Activated CD4-positive, alpha-beta T cell treated with anti-CD3 and anti-CD28 coated beads, Interleukin-2, amount 10 ng/mL, durations not matched to agents 24 days and 14 days (primary cell): Measurements from ENCODE around the gene SSTR3. TPM values are rescaled to one million over a fixed set of nuclear protein-coding genes. Genes with fewer than 3 reads are reported as not detected.

Source experiments
- DNase-seq: peaks from one replicate; pipeline ENCODE4 v3.0.0; 2022
- H3K27ac Mint-ChIP-seq: one replicate; pipeline ENCODE4 v1.8.0; 2022; ENCODE audit warnings: mild to moderate bottlenecking, mixed read lengths
- H3K27me3 Mint-ChIP-seq: one replicate; pipeline ENCODE4 v1.8.0; 2022; ENCODE audit warnings: mixed read lengths
- H3K36me3 Mint-ChIP-seq: one replicate; pipeline ENCODE4 v1.8.0; 2022; ENCODE audit warnings: low read depth, mild to moderate bottlenecking, mixed read lengths
- H3K4me1 Mint-ChIP-seq: one replicate; pipeline ENCODE4 v1.8.0; 2021; ENCODE audit warnings: mixed read lengths
- H3K4me3 Mint-ChIP-seq: one replicate; pipeline ENCODE4 v1.8.0; 2022; ENCODE audit warnings: mild to moderate bottlenecking, moderate library complexity, mixed read lengths
- H3K9me3 Mint-ChIP-seq: one replicate; pipeline ENCODE4 v1.8.0; 2021; ENCODE audit warnings: mixed read lengths
- intact Hi-C: fragments of 100-400 bp; cut with micrococcal nuclease; formaldehyde crosslinking; loops from one replicate; pipeline ENCODE4 v1.15.1; 2023
- total RNA-seq: library from RNA; stranded (reverse); gene quantifications from 2 replicates; pipeline ENCODE4 v1.2.3, GENCODE V29; 2022

The SSTR3 gene
- total RNA-seq, 1 donor from 2014 or later = 4.0 TPM

DNA sequence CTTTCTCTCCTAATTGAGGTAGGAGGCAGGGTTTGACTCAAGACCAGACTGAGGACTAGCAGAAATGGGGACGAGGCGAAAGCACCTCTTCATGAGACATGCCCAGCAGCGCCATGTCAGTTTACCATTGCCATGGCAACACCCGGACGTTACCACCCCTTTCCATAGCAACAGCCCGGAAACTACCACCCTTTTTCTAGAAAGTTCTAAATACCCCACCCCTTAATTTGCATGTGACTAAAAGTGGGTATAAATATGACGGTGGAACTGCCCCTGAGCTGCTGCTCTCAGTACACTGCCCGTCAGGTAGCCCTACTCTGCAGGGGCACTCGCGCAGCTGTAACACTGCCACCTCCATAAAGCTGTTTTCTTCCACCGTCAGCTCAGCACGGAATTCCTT lies 37.7 kb upstream of the SSTR3 start:
- DNase-seq = no peak
- Mint-ChIP-seq H3K36me3 (no peaks in the 10 kb centered on the region), H3K4me3 (no peak overlapping the region), H3K4me1 (peaks cover 15% of the 10 kb centered on the region), H3K27ac (no peak overlapping the region), H3K27me3 (peaks cover 6% of the 10 kb centered on the region), H3K9me3 (no peaks in the 10 kb centered on the region)
- intact Hi-C loops = no loop called here

DNA sequence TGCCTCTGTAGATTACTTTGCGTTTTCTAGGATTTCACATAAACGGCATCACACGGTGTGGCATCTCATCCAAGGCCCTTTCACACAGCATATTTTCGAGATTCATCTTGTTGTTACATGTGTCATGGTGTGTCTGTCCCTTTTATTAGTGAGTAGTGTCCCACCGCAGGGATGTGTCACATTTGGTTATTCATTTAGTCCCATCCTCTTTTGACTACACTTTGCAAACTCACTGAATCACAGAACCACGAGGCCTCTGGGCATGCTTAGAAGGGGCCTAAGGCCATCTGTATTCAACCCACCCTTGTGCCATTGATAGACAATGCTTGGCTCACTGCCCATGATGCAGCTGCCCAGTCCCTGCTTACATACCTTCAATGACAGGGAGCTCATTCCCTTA lies 36.0 kb upstream of the SSTR3 start:
- H3K27me3 Mint-ChIP-seq = peaks cover 4% of the 10 kb centered on the region
- DNase-seq = no peak
- peak overlapping the region; percentile 9 for H3K27ac Mint-ChIP-seq
- peaks cover 5% of the 10 kb centered on the region for H3K36me3 Mint-ChIP-seq
- peaks cover 19% of the 10 kb centered on the region for H3K4me1 Mint-ChIP-seq
- H3K9me3 Mint-ChIP-seq = no peaks in the 10 kb centered on the region
- no peak overlapping the region for H3K4me3 Mint-ChIP-seq
- intact Hi-C loops = no loop called here

DNA sequence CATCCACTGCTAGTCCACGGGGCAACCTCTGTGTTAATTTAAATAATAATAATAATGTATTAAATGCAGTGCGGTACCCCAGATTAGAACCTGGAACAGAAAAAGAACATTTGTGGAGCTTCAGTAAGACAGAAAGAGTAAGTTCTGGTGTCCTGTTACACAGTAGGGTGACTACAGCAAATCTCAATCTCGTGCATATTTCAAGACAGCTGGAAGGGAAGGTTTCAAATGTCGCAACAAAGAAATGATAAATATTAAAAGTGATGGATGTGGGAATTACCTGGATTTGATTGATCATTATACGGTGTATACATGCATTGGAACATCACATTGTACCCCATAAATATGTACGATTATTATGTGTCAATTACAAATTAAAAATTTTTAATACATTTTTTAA lies 33.5 kb upstream of the SSTR3 start:
- peaks cover 34% of the 10 kb centered on the region for H3K4me1 Mint-ChIP-seq
- no peaks in the 10 kb centered on the region for H3K9me3 Mint-ChIP-seq
- no peak overlapping the region for H3K27ac Mint-ChIP-seq
- intact Hi-C loops = no loop called here
- no peak overlapping the region for H3K4me3 Mint-ChIP-seq
- no peaks in the 10 kb centered on the region for H3K27me3 Mint-ChIP-seq
- DNase-seq = no peak
- H3K36me3 Mint-ChIP-seq = peaks cover 26% of the 10 kb centered on the region

DNA sequence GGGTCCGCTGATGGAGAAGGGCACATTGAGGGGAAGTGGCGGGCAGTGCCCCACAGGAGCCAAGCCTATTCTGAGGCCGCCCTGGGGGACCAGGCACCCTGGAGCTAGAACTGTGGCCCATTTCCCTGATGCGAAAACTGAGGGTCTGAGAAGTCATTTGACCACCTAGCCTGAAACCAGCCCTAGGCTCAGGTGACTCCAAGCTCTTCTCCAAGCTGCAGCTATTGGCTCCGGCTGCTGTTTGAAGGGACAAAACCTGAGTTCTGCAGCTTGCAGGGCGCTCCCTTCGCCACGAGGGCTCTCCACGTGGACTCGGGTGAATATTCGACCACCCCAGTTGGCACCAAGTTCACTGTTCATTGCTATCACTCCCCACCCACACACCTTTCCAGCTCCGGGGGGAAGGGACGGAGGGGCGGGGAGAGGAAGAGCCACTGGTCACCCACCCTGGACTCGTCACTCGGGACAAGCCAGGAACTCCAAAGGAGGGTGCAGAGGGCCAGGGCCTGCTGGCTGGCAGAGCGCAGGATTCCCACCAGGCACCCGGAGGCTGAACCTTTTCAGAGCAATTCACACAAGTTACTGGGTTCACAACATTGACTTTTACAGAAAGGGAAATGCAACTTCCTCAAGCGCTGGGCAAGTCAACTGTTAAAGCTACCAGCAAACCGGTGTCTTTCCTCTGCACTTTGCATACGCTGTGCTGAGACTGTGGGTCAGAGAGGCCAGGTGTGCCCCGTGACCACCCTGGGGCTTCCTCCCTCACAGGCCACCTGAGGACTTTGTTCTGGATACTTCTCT lies 32.8 kb upstream of the SSTR3 start:
- peaks cover 40% of the 10 kb centered on the region for H3K4me1 Mint-ChIP-seq

DNA sequence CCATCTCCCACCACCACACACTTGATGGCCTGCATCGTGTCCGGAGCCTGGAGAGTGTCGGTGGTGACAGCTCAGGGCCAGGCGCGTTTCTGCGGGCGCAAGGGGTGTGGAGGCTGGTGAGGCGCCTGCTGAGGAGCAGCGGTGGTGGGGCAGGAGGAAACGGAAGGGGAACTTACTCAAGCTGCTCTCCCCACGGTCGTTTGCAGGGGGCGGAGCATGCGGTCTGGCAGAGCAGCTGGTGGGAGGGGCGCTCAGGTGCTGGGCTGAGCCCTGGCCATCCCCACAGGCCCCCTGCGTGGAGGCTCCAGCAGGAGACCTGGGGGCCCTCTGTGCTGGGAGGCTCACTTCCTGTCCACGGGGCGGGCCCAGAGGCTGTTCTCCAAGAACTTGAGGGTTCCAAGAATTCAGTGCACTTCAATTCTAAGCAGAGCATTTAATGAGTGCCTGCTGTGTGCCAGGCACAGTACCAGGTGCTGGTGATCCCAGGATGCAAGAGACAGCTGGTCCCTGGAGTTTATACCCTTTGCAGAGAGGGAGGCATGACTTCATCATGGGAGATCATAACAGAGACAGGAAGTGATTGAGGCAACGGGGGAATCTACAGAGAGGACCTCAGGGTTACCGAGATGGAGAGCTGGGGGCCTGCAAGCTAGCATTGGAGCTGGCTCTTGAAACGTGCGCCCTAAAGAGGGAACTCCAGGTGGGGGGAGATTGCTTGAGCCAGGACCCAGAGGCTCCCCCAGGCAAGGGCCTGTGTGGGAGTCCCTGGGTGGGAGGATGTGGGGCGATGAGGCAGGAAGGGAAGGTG lies 32.0 kb upstream of the SSTR3 start, which contains the start of gene RAC2:
Gene RAC2 (minus strand): TSS at position 156 of the 808 bp plus-strand sequence. CDS start 121 bp downstream, at position 35.
- intact Hi-C loops = loop anchor here (1.0 to 5.0 kb wide), 3 partner anchors 45 to 467 kb away; partner anchors contain the start of gene IFT27
- peak within 1 kb of the TSS; percentile 98 for H3K27ac Mint-ChIP-seq
- DNase-seq = peak; percentile 95
- H3K9me3 Mint-ChIP-seq = no peaks in the 10 kb centered on the region
- H3K4me3 Mint-ChIP-seq = peak within 1 kb of the TSS; percentile 99
- no peaks in the 10 kb centered on the region for H3K27me3 Mint-ChIP-seq
- H3K36me3 Mint-ChIP-seq = peaks cover 39% of the 10 kb centered on the region
- peaks cover 48% of the 10 kb centered on the region for H3K4me1 Mint-ChIP-seq

More for the DNA sequence above, 32.8 kb upstream of the SSTR3 start:
- Mint-ChIP-seq H3K36me3 (peaks cover 32% of the 10 kb centered on the region), H3K27me3 (no peaks in the 10 kb centered on the region), H3K27ac (peak overlapping the region; percentile 98), H3K4me3 (peak overlapping the region; percentile 99), H3K9me3 (no peaks in the 10 kb centered on the region)
- intact Hi-C loops = loop anchor here (1.0 to 5.0 kb wide), 3 partner anchors 46 to 468 kb away; partner anchors contain the start of gene IFT27
- peak; percentile 74 for DNase-seq

DNA sequence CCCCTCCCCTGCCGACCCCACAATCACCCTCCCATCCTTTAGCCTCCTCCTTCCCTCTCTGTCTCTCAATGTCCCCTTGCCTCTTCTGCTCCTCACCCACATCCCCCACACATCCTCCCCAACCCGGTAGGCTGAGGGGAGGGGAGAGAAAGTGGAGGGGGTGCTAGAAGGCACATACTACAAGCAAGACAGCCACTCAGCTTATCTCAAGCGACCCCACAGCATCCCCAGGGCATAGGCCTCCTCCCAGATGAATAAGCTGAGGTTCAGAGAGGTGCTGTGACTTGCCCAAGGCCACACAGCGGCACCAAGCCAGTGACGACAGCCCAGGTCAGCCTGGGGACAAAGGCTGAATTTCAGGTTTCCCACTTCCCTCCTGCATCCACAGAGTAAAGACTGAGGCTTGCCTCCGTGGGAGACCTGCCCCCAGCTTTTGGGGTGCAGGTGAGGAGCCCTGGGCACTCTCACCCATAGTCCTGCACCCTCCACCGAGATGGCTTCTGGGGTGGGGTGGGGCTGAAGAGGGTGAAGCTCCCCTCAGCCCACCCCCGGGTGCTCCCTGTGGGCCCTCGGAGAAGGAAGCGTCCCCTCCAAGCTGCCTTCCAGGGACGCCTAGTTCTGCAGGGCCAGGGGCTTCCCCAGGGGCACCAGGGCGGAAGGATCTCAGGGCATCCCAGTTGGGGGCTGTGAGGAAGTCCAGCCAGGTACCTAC lies 31.3 kb upstream of the SSTR3 start:
- no peaks in the 10 kb centered on the region for H3K27me3 Mint-ChIP-seq
- peaks cover 54% of the 10 kb centered on the region for H3K4me1 Mint-ChIP-seq
- DNase-seq = peak; percentile 75
- intact Hi-C loops = loop anchor here (1.0 to 5.0 kb wide), 4 partner anchors 39 to 466 kb away; partner anchors contain the start of genes CYTH4 and IFT27
- no peaks in the 10 kb centered on the region for H3K9me3 Mint-ChIP-seq
- peak overlapping the region; percentile 98 for H3K27ac Mint-ChIP-seq
- H3K4me3 Mint-ChIP-seq = peak overlapping the region; percentile 99
- peaks cover 45% of the 10 kb centered on the region for H3K36me3 Mint-ChIP-seq

DNA sequence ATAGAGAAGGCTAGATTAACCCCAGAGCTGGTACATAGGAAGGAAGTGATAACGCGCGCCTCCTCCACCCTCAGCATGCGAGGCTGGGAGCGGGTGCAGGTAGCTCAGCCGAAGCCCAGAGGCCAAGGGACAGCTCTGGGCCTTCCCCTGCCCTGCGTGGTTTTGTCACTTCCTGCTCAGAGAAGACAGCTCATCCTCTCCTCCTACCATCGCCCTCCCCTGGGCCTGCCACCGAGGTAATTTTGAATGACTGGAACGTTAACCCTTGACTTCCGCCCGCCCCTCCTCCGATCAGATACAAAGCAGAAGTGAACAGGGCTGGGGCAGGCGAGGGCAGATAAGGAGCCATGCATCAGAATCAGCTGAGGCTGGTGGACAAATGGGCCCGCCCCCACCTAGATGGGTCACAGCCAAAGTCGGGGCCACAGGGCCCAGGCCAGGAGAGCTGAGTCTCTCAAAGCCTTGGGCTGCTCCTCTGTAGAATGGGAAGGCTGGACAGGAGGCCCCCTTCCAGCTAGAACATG lies 30.2 kb upstream of the SSTR3 start:
- no peaks in the 10 kb centered on the region for H3K27me3 Mint-ChIP-seq
- DNase-seq = peak; percentile 97
- peaks cover 56% of the 10 kb centered on the region for H3K36me3 Mint-ChIP-seq
- intact Hi-C loops = loop anchor here (1.0 to 5.0 kb wide), 7 partner anchors 12 to 465 kb away; partner anchors contain the start of genes CYTH4, GGA1 and IFT27
- no peaks in the 10 kb centered on the region for H3K9me3 Mint-ChIP-seq
- peak overlapping the region; percentile 98 for H3K27ac Mint-ChIP-seq
- H3K4me1 Mint-ChIP-seq = peaks cover 62% of the 10 kb centered on the region
- H3K4me3 Mint-ChIP-seq = peak overlapping the region; percentile 99

DNA sequence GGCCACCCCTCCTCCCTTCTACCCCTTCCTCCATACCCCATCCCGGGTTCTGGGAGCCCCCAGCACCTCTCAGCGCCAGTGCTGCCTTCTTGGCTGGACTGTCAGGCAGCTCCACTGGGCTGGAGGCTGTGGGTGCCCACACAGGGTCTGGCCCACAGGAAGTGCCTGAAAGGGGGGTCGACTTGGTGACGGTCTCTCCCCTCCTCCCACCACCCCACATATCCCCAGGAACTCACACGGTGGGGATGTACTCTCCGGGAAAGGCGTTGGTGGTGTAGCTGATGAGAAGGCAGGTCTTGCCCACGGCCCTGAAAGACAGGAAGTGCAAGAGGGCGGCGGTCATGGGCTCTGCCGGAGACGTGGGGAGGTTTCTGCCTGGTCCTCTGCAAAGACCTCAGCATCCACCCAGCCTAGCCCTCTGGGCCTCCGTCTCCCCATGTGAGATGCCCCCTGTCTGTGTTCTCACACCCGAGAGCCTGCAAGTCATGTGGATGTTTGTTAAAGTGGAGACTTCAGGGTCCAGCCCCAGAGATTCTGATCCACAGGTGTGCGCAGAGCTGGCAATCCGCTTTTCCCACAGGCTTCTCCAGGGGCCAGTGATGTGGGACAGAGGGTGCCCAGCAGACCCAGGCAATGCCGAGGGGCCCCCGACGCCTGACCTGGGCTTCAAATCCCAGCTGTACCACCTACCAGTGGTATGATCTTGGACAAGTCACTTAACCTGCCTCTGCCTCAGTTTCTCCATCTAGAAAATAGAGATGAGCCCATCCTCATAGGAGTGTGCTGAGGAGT lies 29.3 kb upstream of the SSTR3 start:
- DNase-seq = peak; percentile 88
- Mint-ChIP-seq H3K36me3 (peaks cover 65% of the 10 kb centered on the region), H3K9me3 (no peaks in the 10 kb centered on the region)

DNA sequence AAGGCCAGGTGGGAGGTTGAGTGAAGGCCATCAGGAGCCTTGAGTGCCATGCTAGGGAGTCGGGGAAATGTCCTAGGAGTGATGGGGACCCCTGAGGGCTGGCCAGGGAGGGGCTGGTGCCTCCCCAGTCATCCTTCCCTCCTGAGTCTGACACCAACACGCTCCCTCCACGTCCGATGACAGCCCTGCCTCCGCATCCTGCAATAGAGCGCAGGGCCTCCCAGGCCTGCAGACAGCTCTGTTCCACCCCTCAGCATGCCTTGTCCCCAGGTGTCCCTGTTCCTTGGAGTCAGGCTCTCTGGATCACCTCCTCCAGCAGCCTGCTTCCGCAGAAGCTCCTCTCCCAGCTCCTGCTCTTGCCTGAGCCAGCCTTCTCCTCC lies 28.7 kb upstream of the SSTR3 start:
- Mint-ChIP-seq H3K4me3 (peak overlapping the region; percentile 99), H3K4me1 (peaks cover 76% of the 10 kb centered on the region), H3K36me3 (peaks cover 72% of the 10 kb centered on the region), H3K27me3 (no peaks in the 10 kb centered on the region), H3K9me3 (no peaks in the 10 kb centered on the region), H3K27ac (peak overlapping the region; percentile 98)
- intact Hi-C loops = loop anchor here (5.0 kb wide), 2 partner anchors 119 to 464 kb away; partner anchors contain the start of gene IFT27
- DNase-seq = peak; percentile 74

More for the DNA sequence above, 29.3 kb upstream of the SSTR3 start:
- intact Hi-C loops = loop anchor here (1.0 to 5.0 kb wide), 7 partner anchors 11 to 464 kb away; partner anchors contain the start of genes CYTH4, GGA1 and IFT27
- Mint-ChIP-seq H3K27me3 (no peaks in the 10 kb centered on the region), H3K4me1 (peaks cover 70% of the 10 kb centered on the region), H3K4me3 (peak overlapping the region; percentile 99), H3K27ac (peak overlapping the region; percentile 98)

DNA sequence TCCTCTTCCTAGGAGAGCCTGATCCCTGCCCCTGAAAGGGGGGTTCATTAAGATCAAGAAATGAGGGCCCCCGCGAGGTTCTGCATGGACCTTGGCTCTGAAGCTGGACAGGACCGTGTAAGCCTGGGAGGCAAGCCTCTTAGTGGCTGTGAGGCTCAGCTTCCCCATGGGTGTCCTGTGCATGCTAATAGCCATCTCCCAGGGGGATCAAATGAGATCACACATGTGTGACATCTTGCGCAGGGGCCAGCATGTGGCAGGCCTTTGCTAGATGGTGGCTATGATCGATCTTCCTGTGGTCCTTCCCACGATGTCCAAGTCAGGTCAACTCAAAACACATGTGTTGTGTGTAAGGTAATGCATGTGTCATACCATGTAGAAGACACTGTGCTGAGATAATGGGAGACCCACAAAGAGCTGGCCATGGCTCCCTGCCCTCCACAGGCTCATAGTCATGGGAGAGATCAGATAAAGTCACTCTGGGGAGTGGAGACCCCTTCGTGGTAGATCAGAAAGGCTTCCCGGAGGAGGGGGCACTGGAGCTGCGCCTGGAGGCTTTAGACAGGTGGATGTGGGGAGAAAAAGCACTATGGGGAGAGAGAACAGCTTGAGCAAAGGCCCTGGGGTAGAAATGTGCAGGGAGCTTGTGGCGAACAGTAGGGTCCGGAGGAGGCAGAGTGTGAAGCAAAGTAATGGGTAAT lies 28.1 kb upstream of the SSTR3 start:
- Mint-ChIP-seq H3K4me3 (peak overlapping the region; percentile 99), H3K9me3 (no peaks in the 10 kb centered on the region), H3K27ac (peak overlapping the region; percentile 98), H3K27me3 (no peaks in the 10 kb centered on the region), H3K36me3 (peaks cover 76% of the 10 kb centered on the region), H3K4me1 (peaks cover 82% of the 10 kb centered on the region)
- intact Hi-C loops = loop anchor here (5.0 kb wide), 2 partner anchors 118 to 463 kb away; partner anchors contain the start of gene IFT27
- peak; percentile 63 for DNase-seq

DNA sequence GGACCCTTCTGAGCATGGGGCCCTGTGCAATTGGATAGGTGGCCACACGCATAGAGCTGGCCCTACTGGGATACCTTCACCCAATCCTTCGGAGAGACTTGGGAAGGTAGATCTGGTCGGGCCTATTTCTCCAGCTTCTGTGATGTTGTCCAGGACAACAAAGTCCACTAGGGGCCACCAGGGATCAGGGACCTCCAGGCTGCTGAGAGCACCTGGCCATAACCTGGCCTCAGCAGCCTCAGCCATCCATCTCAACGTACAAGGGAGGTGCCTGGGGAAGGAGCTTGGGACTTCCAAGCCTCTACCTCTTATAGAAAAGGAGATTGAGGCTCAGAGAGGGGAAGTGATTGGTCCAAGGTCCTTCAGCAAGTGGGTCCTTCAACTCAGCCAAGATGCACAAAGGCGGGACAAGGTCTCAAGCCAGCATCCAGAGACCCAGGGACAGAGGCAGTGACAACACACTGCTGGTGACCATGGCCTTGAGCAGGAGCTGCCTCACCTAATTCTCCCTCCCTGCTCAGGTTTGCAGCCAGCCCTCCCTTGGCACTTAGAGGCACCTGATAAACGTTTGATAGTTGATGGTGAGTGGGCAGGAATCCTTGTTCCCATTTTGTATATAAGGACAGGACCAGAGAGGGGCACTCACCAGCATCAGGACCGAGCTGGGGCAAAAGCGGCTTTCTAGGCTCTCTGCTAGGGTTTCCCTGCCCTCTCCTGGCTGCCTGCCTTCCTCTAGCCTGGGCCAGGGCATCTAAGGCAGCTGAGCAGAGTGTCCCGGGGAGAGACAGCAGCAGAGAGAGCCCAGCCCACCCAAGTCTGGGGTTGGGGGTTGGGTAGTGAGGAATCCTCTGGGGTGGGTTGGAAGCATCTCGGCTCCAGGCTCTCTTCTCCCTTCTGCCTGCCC lies 27.3 kb upstream of the SSTR3 start:
- Mint-ChIP-seq H3K4me3 (peak overlapping the region; percentile 99), H3K36me3 (peaks cover 84% of the 10 kb centered on the region), H3K27ac (peak overlapping the region; percentile 98), H3K4me1 (peaks cover 83% of the 10 kb centered on the region), H3K27me3 (no peaks in the 10 kb centered on the region), H3K9me3 (no peaks in the 10 kb centered on the region)
- DNase-seq = peak; percentile 63
- intact Hi-C loops = loop anchor here (5.0 to 10.0 kb wide), 3 partner anchors 117 to 905 kb away; partner anchors contain the start of gene IFT27
